Fibroblast of lung (primary cell): ENCODE results near the gene POLR2C.

Experiments used
- CTCF ChIP-seq, 2 donors: IDR thresholded peaks in 1 of 2; conservative IDR thresholded peaks in 1 of 2; 1 replicate in 1 of 2; 2 replicates in 1 of 2; pipeline ENCODE4 v1.5.1; 2011 to 2012; ENCODE audit warnings: low read length in 2 of 2, control low read depth in 1 of 2, inconsistent platforms in 1 of 2, low read depth in 1 of 2, mild to moderate bottlenecking in 1 of 2
- EZH2 ChIP-seq: IDR thresholded peaks from 2 replicates; pipeline ENCODE4 v1.5.1; 2012; ENCODE audit warnings: low read length, control low read depth, mild to moderate bottlenecking; ENCODE audit errors: missing control alignments

DNA sequence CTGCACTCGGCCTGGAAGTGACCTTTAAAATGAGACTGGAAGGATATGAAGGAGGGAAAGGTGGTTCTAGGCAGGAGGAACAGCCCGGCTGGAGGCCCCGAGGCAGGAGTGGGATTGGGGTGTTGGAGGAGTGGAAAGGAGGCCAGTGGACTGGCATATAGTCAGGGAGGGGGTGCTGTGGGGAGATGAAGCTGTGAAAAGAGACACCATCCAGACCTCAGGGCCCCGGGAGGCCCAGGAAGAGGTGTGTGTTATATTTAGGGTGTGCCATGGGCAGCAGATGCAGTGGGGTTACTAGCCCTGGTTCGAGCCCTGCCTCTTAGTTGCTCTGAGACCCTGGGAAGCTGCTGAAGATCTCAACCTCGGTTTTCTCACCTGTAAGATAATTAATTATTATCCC is 42.7 kb downstream of the POLR2C start:
- TF ChIP-seq CTCF (conservative IDR thresholded peaks at IDR 0.05 in 1 of 2, IDR thresholded peaks at IDR 0.05 in 1 of 2; ENCODE audit: low read depth in 1 of 2, low read length in 2 of 2) (no peak), EZH2 (no peak)
